GM12878 (cell line): Measurements from ENCODE around the gene TLX2. TPM values are rescaled to one million over a fixed set of nuclear protein-coding genes. Genes with fewer than 3 reads are reported as not detected.

Experiments used
- ATAC-seq: fragments of 200-7000 bp; cut with Tn5 transposase; 3 replicates; pipeline ENCODE4 v1.9.1; 2020; ENCODE audit warnings: mild to moderate bottlenecking, moderate library complexity
- BruUV-seq: library from RNA; stranded (reverse); fragments of 400-500 nt; replicated peaks from 2 replicates; lab custom pipeline; 2021; lab: Mats Ljungman, UMichigan
- CTCF ChIA-PET: fragments of 300-600 bp; sonication (Branson Sonifier 250); formaldehyde crosslinking; extraction: SDS; loops from one replicate; lab custom pipeline; 2021; ENCODE audit warnings: inconsistent platforms; lab: Yijun Ruan, JAX
- POLR2A ChIA-PET: fragments of 350-600 bp; formaldehyde crosslinking; extraction: SDS; loops from one replicate; lab custom pipeline; 2021; ENCODE audit warnings: inconsistent platforms; lab: Charles Lee
- RAD21 ChIA-PET: fragments of 300-600 bp; sonication (Branson Sonifier 250); formaldehyde crosslinking; loops from one replicate; lab custom pipeline; 2023; ENCODE audit warnings: antibody characterized with exemption; ENCODE audit not compliant: unreplicated experiment; lab: Charles Lee
- SMC1A ChIA-PET: fragments of 300-600 bp; sonication (Branson Sonifier 250); formaldehyde crosslinking; loops from one replicate; lab custom pipeline; 2023; ENCODE audit not compliant: unreplicated experiment, uncharacterized antibody; lab: Charles Lee
- DNase-seq: peaks from one replicate; pipeline ENCODE4 v3.0.0-alpha.2; 2011; ENCODE audit warnings: low read depth, low spot score
- FAIRE-seq: peaks from 3 replicates; lab custom pipeline; 2011; peaks lifted over from hg19 to GRCh38; lab: Jason Lieb, UNC
- H2AFZ ChIP-seq: 2 replicates; pipeline ENCODE4 v1.6.0; 2011; ENCODE audit warnings: low read depth, low read length, control low read depth; ENCODE audit not compliant: control insufficient read depth
- H3K27ac ChIP-seq: 2 replicates; pipeline ENCODE4 v1.5.1; 2011; ENCODE audit warnings: control low read depth; ENCODE audit not compliant: control insufficient read depth, insufficient read depth
- H3K27me3 ChIP-seq, 2 experiments: replicated peaks in 1 of 2; 2 replicates each; pipeline versions ENCODE4 v1.6.0 to v1.6.1; 2011; ENCODE audit warnings: low read length in 1 of 2; ENCODE audit not compliant: control insufficient read depth in 2 of 2, insufficient read depth in 2 of 2
- H3K36me3 ChIP-seq, 2 experiments: 2 replicates each; pipeline ENCODE4 v1.5.1; 2011; ENCODE audit warnings: low read length in 1 of 2; ENCODE audit not compliant: control insufficient read depth in 2 of 2, insufficient read depth in 2 of 2
- H3K4me1 ChIP-seq: 2 replicates; pipeline ENCODE4 v1.6.1; 2011; ENCODE audit warnings: mild to moderate bottlenecking, low read length, moderate library complexity, mixed read lengths; ENCODE audit not compliant: control insufficient read depth, insufficient read depth
- H3K4me2 ChIP-seq: 2 replicates; pipeline ENCODE4 v1.6.0; 2011; ENCODE audit warnings: control low read depth; ENCODE audit not compliant: control insufficient read depth, insufficient read depth
- H3K4me3 ChIP-seq: fragments of 200-600 bp; sonication (generic); 2 replicates; pipeline ENCODE4 v1.5.1; 2016
- H3K79me2 ChIP-seq: 2 replicates; pipeline ENCODE4 v1.6.0; 2011; ENCODE audit warnings: low read length; ENCODE audit not compliant: control insufficient read depth, insufficient read depth
- H3K9ac ChIP-seq: 2 replicates; pipeline ENCODE4 v1.8.0; 2011; ENCODE audit warnings: low read length, control low read depth, mixed read lengths; ENCODE audit not compliant: control insufficient read depth, insufficient read depth
- H3K9me3 ChIP-seq: replicated peaks from 3 replicates; pipeline ENCODE4 v1.5.1; 2011; ENCODE audit warnings: mild to moderate bottlenecking, low read length; ENCODE audit not compliant: control insufficient read depth, insufficient read depth
- H4K20me1 ChIP-seq: 2 replicates; pipeline ENCODE4 v1.6.0; 2011; ENCODE audit not compliant: control insufficient read depth, insufficient read depth
- CEBPB ChIP-seq, 2 experiments: fragments of 150-350 bp in 1 of 2; IDR thresholded peaks; 2 replicates each; pipeline ENCODE4 v1.6.1; 2012 to 2014; ENCODE audit warnings: low read depth in 2 of 2, low read length in 2 of 2, borderline replicate concordance in 1 of 2, inconsistent platforms in 1 of 2
- HDAC6 ChIP-seq: fragments of 200-600 bp; sonication (generic); IDR thresholded peaks from one replicate; pipeline ENCODE4 v1.8.0; 2017; ENCODE audit warnings: antibody characterized with exemption; ENCODE audit not compliant: unreplicated experiment
- NFIC ChIP-seq: IDR thresholded peaks from 2 replicates; pipeline ENCODE4 v1.6.1; 2012; ENCODE audit warnings: low read depth, mild to moderate bottlenecking, inconsistent platforms, low read length, moderate library complexity
- POLR2A ChIP-seq: IDR thresholded peaks from 2 replicates; pipeline ENCODE4 v1.6.1; 2011; ENCODE audit warnings: low read depth, mild to moderate bottlenecking, low read length
- SREBF2 ChIP-seq: IDR thresholded peaks from 2 replicates; pipeline ENCODE4 v1.6.1; 2012; ENCODE audit warnings: mild to moderate bottlenecking, low read length
- WGBS: methylation state at CpG from one replicate; pipeline ENCODE4 v1.1.6; 2016; ENCODE audit warnings: low lambda C conversion rate; ENCODE audit not compliant: insufficient replicate concordance, insufficient coverage; ENCODE audit errors: missing lambda C conversion rate; 5-methylcytosine and 5-hydroxymethylcytosine counted together
- in situ Hi-C: fragments of 300-500 bp; cut with MboI; formaldehyde crosslinking; loops from 9 replicates; pipeline ENCODE4 v1.14.3; 2018; ENCODE audit warnings: mixed read lengths
- intact Hi-C: fragments of 100-400 bp; cut with micrococcal nuclease; formaldehyde crosslinking; loops from one replicate; pipeline ENCODE4 v1.14.2; 2022; ENCODE audit not compliant: unreplicated experiment
- polyA plus RNA-seq, 11 experiments: library from polyadenylated mRNA; depleted of rRNA in 4 of 11; unstranded in 6 of 11; stranded (reverse) in 5 of 11; fragments of >200 nt; fragmentation: Nextera tagmentation in 4 of 11; fragmentation: Illumina TruSeq in 1 of 11; extraction: Ambion mirVana in 4 of 11; extraction: Trizol in 1 of 11; gene quantifications; 1 replicate in 1 of 11; 2 replicates in 10 of 11; pipeline versions ENCODE4 v1.2.1 to v1.2.3, GENCODE V29; 2011 to 2016; ENCODE audit warnings: inconsistent platforms in 2 of 11, missing spikeins in 2 of 11, low read depth in 1 of 11
- total RNA-seq, 4 experiments: library from RNA; depleted of rRNA in 3 of 4; stranded (reverse); fragments of >200 nt in 3 of 4; fragmentation: Illumina TruSeq in 1 of 4; extraction: Trizol in 1 of 4; gene quantifications; 2 replicates each; pipeline versions ENCODE4 v1.2.1 to v1.2.3, GENCODE V29; 2013 to 2021
- TF ChIP-seq, protein P1 (sequence below): fragments of 450-650 bp; conservative IDR thresholded peaks from 2 replicates; pipeline ENCODE4 v1.6.1; 2017; ENCODE audit warnings: mild to moderate bottlenecking, moderate library complexity
- TF ChIP-seq, protein P2 (sequence below): fragments of 450-650 bp; IDR thresholded peaks from 2 replicates; pipeline ENCODE4 v1.6.1; 2016; ENCODE audit warnings: mild to moderate bottlenecking

The TLX2 gene
- total and polyA plus RNA-seq, 10 of the 15 experiments (the other 5 are each of a cell fraction or from before 2014, with no cell fraction given): 0.06 to 5.5 (median 3.6) TPM; not detected in 1

DNA sequence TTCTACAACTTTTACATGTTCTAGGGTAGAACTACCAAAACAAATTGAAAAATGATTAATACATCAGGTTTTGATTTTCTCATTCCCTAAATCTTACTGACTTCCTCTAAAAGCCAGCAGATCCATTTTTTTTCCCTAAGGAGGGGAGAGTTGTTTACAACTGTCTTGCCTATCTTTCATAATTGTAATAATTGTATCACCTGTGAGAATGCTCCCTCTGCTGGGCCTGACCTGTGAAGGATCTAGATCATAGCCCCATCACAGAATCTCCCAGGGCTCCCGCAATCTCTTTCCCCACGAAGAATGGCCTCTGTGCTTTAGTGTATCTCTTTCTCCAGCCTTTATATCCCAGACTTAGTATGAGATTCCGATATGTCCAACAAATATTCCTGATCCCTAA, 30.4 kb downstream of the TLX2 start (continued):
- no peak for TF ChIP-seq SREBF2
- no peak for TF ChIP-seq CEBPB (IDR thresholded peaks at IDR 0.05; ENCODE audit: borderline replicate concordance in 1 of 2, low read depth in 2 of 2, low read length in 2 of 2)
- no peak for TF ChIP-seq NFIC
- TF ChIP-seq HDAC6: no peak

DNA sequence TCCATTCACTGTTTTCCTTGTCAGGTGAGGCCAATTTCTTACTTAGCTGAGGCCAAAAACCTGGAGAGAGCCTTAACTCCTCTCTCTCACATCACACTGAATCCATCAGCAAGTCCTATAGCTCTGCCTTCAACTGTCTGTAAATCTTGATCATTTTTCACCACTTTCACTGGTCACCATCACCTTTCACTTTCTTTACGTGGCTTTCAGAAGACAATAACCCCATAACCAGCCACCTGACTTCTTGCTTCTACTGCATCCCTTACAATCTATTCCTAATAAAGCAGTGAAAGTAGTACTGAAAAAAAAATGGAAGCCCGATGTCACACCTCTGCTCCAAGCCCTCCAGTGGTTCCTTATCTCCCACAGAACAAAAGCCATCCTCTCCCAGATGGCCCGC, 31.8 kb downstream of the TLX2 start:
- H3K9me3 ChIP-seq: no peaks in the 10 kb centered on the region
- ATAC-seq (peak; percentile 39), DNase-seq (no peak), FAIRE-seq (no peak)
- ChIA-PET RAD21 (interaction anchor here (1.1 to 8.6 kb wide), 6 partner anchors 14 to 88 kb away, joined by 3 to 94 read pairs (median 8); partner anchors contain the start of gene WBP1), POLR2A (interaction anchor here (0.7 to 17.8 kb wide), 6 partner anchors 14 to 57 kb away, joined by 3 to 441 read pairs (median 4); no protein-coding TSS in a partner anchor), CTCF (interaction anchor here (0.9 to 14.3 kb wide), 9 partner anchors 9 to 63 kb away, joined by 3 to 96 read pairs (median 13); partner anchors contain the start of genes AUP1, CCDC142, DQX1 and HTRA2), SMC1A (interaction anchor here (0.9 to 5.3 kb wide), 6 partner anchors 14 to 89 kb away, joined by 3 to 60 read pairs (median 5); partner anchors contain the start of gene HTRA2)
- peaks cover 18% of the 10 kb centered on the region for H3K4me1 ChIP-seq
- intact Hi-C loops: no loop called here
- 54% methylated on average over 3 of the region's 3 CpGs for WGBS
- no TSS peak for BruUV-seq
- H3K27me3 ChIP-seq: no peaks in the 10 kb centered on the region
- in situ Hi-C loops: no loop called here
- 0 out of 2 replicates have a peak overlapping the region, but pooled peaks have one; percentile 21 for H2AFZ ChIP-seq
- no peak overlapping the region for H3K9ac ChIP-seq
- no peaks in the 10 kb centered on the region; a peak in 1 of 4 replicates for H3K36me3 ChIP-seq
- H3K4me2 ChIP-seq: peak overlapping the region; percentile 40
- no peak overlapping the region for H3K4me3 ChIP-seq
- TF ChIP-seq, protein P1, sequence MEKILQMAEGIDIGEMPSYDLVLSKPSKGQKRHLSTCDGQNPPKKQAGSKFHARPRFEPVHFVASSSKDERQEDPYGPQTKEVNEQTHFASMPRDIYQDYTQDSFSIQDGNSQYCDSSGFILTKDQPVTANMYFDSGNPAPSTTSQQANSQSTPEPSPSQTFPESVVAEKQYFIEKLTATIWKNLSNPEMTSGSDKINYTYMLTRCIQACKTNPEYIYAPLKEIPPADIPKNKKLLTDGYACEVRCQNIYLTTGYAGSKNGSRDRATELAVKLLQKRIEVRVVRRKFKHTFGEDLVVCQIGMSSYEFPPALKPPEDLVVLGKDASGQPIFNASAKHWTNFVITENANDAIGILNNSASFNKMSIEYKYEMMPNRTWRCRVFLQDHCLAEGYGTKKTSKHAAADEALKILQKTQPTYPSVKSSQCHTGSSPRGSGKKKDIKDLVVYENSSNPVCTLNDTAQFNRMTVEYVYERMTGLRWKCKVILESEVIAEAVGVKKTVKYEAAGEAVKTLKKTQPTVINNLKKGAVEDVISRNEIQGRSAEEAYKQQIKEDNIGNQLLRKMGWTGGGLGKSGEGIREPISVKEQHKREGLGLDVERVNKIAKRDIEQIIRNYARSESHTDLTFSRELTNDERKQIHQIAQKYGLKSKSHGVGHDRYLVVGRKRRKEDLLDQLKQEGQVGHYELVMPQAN: no peak
- TF ChIP-seq, protein P2, sequence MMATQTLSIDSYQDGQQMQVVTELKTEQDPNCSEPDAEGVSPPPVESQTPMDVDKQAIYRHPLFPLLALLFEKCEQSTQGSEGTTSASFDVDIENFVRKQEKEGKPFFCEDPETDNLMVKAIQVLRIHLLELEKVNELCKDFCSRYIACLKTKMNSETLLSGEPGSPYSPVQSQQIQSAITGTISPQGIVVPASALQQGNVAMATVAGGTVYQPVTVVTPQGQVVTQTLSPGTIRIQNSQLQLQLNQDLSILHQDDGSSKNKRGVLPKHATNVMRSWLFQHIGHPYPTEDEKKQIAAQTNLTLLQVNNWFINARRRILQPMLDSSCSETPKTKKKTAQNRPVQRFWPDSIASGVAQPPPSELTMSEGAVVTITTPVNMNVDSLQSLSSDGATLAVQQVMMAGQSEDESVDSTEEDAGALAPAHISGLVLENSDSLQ: 0 out of 2 replicates have a peak, but pooled peaks have one; percentile 9
- TF ChIP-seq POLR2A: no peak
- peak overlapping the region; percentile 35; the same call in 1 of the 2 replicates for H3K27ac ChIP-seq
- H4K20me1 ChIP-seq: no peaks in the 10 kb centered on the region
- peaks cover 40% of the 10 kb centered on the region for H3K79me2 ChIP-seq
